Activated T-cell treated with anti-CD3 and anti-CD28 coated beads, Interleukin-2, amount 50 U/mL, for 72 hours (primary cell): ENCODE data around the gene KRT76. TPM values are rescaled to one million over a fixed set of nuclear protein-coding genes. Genes with fewer than 3 reads are reported as not detected.
A peak's percentile ranks its signal among the peaks of the same experiment; 100 is the strongest.
"Not testable (repeated sequence)": the region's sequence is repeated elsewhere in the genome, so short reads cannot be mapped to it uniquely, and the experiment has no call there.

Experiments used
- ATAC-seq, 2 donors: fragments of 150-1000 bp; cut with Tn5 transposase; replicated peaks in 1 of 2; 2 replicates each; pipeline ENCODE4 v1.10.0; 2021; ENCODE audit warnings: moderate library complexity in 2 of 2, mild to moderate bottlenecking in 1 of 2
- DNase-seq, 2 donors: peaks; one replicate each; pipeline ENCODE4 v3.0.0; 2021 to 2022; ENCODE audit warnings: mixed read lengths in 1 of 2
- H3K27ac Mint-ChIP-seq: one replicate; pipeline ENCODE4 v1.8.0; 2022; ENCODE audit warnings: mild to moderate bottlenecking, moderate library complexity, mixed read lengths
- H3K27me3 Mint-ChIP-seq: one replicate; pipeline ENCODE4 v1.8.0; 2022; ENCODE audit warnings: low read depth, mixed read lengths
- H3K36me3 Mint-ChIP-seq, 2 donors: one replicate each; pipeline ENCODE4 v1.8.0; 2022; ENCODE audit warnings: mixed read lengths in 2 of 2, mild to moderate bottlenecking in 1 of 2; ENCODE audit not compliant: insufficient read depth in 2 of 2
- H3K4me1 Mint-ChIP-seq: one replicate; pipeline ENCODE4 v1.8.0; 2022; ENCODE audit warnings: low read depth, mixed read lengths
- H3K4me3 Mint-ChIP-seq, 2 donors: one replicate each; pipeline ENCODE4 v1.8.0; 2022; ENCODE audit warnings: mild to moderate bottlenecking in 2 of 2, mixed read lengths in 2 of 2, moderate library complexity in 2 of 2
- H3K9me3 Mint-ChIP-seq, 2 donors: one replicate each; pipeline ENCODE4 v1.8.0; 2022; ENCODE audit warnings: mixed read lengths in 2 of 2
- total RNA-seq, 2 donors: library from RNA; stranded (reverse); gene quantifications; one replicate each; pipeline ENCODE4 v1.2.3, GENCODE V29; 2022

Gene KRT76
- total RNA-seq, 2 donors from 2014 or later, result not detected

DNA sequence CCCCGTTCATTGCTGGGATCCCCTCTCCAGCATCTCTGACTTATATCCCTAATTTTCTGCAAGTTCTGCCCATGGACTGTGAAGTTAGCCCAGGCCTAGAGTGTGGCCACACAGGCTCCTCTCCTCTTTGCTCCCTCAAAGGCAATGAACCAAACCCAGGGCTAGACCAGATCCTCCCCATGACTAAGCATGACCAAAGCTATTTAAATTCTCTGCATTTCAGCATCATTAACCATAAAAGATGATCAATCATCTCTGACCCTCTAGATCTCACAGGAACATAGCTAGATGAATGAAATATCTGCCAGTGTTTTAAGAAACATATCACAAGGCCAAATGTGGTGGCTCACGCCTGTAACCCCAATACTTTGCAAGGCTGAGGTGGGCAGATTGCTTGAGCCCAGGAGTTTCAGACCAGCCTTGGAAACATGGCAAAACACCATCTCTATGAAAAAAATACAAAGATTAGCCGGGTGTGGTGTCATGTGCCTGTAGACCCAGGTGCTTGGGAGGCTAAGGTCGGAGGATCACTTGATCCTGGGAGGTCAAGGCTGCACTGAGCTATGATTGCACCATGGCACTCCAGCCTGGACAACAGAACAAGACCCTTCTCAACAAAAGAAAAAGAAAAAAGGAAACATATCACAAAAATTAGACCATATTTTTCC, 21.0 kb upstream of the KRT76 start:
- no peak overlapping the region for H3K4me3 Mint-ChIP-seq
- no peaks in the 10 kb centered on the region for H3K9me3 Mint-ChIP-seq
- DNase-seq, result no peak
- no peaks in the 10 kb centered on the region for H3K36me3 Mint-ChIP-seq
- H3K27me3 Mint-ChIP-seq, result no peaks in the 10 kb centered on the region
- no peak overlapping the region for H3K27ac Mint-ChIP-seq
- peaks cover 18% of the 10 kb centered on the region for H3K4me1 Mint-ChIP-seq
- no peak for ATAC-seq

DNA sequence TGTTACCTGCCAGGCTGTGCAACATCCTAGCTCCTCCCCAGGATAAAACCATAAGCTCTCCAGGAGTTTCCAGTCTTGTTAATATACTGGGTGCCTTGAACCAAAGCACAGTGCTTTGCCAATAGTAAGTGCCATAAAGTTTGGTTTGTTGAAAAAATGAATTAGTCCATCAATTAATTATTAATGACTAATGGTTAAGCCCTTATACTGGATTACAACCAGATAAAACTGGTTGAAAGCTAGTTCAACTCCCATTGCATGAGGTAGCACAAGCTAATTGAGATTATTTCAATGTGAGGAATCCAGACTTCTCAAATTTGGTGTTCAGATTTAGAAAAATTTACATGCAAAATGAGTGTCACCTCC, 20.4 kb upstream of the KRT76 start:
- Mint-ChIP-seq H3K4me1 (peaks cover 24% of the 10 kb centered on the region), H3K4me3 (no peak overlapping the region), H3K9me3 (no peaks in the 10 kb centered on the region), H3K27me3 (no peaks in the 10 kb centered on the region), H3K27ac (no peak overlapping the region), H3K36me3 (no peaks in the 10 kb centered on the region)
- ATAC-seq (no peak), DNase-seq (no peak)

DNA sequence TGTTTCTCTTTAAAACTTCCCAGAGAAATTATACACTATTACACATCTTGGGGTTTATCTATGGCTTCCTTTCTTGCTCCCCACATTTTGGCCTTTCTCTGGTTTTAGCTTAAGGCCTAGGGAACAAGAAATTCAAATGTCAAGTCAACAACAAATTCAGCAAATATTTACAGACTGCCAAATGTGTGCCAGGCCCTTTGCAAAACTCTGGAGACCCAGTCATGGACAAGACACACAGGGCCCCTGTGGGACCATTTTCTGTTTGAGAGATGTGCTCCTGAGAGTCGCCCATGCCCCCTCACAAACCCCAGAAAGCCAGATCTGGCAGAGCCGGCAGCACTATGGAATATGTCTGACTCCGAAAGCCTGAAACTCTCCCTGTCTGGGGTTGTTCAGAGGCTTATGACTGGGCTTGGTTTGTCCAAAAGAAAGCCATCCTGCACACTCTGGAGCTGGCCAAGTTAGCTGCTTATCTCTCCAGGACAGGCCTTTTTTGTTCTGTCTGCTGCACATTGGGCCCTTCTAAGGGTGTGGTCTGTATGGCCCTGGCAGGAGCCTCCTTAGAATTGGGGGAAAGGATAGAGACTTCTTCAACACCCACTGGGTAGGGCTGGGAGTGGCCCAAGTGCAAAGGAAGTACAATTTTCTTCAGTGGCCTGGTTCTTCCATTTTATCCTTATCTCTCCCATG, 19.8 kb upstream of the KRT76 start:
- H3K36me3 Mint-ChIP-seq, result no peaks in the 10 kb centered on the region
- no peaks in the 10 kb centered on the region for H3K9me3 Mint-ChIP-seq
- DNase-seq (no peak), ATAC-seq (no peak)
- H3K4me3 Mint-ChIP-seq, result no peak overlapping the region
- H3K4me1 Mint-ChIP-seq, result peaks cover 29% of the 10 kb centered on the region
- H3K27me3 Mint-ChIP-seq, result peaks cover under 1% of the 10 kb centered on the region
- no peak overlapping the region for H3K27ac Mint-ChIP-seq

DNA sequence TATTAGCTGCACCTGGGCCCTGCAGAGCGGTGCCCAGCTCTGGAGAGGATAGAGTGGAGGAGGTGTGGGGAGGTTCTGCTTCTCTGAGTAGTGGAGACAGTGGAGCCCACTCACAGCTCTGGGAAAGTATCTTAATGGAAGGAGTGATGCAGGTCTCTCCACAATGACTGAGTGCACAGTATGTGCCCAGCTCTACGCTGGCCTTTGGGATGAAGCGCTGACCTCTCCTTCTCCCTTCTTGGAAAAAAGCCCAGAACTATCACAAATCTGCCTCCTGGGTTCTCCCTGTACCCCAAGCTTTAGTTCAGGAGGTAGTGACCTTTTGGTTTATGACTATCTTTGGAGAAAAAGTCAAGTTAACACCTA, 19.3 kb upstream of the KRT76 start:
- Mint-ChIP-seq H3K27me3 (peaks cover 6% of the 10 kb centered on the region), H3K4me3 (no peak overlapping the region), H3K4me1 (peaks cover 35% of the 10 kb centered on the region), H3K27ac (no peak overlapping the region), H3K9me3 (no peaks in the 10 kb centered on the region), H3K36me3 (no peaks in the 10 kb centered on the region)
- DNase-seq (no peak), ATAC-seq (no peak)

DNA sequence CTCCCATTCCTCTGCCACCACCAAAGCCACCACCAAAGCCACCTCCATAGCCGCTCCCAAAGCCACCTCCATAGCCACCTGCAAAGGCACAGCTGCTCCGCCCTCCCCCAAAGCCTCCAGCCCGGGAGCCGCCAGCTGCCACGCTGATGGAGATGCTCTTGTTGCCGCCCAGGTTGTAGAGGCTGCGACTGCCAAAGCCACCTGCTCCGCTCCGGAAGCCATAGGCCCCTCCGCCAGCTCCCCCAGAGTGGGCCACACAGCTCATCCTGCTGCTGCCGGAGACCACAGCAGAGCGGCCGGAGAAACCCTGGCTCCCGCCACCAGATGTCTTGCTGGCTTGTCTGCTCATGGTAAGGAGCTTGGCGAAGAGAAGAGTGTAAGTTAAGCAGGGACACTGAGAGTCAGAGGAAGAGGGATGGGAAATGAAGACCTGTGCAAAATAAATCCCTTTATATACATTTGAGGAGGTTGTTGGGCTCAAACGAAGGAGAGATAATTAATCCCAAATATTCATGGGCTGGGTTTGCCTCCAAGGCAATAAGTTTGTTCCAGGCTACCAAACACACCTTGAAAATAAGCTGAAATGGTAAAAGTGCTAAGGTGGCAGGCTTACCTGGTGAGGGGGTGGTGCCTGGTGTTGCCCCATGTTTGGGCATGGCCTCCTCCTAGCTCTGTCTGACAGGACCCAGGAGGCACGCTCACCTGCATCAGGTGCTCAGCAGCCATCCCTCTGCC, 18.7 kb upstream of the KRT76 start, which contains the start of gene KRT3:
Gene KRT3 (minus strand): TSS at position 424 of the 735 bp plus-strand sequence. CDS start 75 bp downstream, at position 349.
- peaks cover 8% of the 10 kb centered on the region for H3K27me3 Mint-ChIP-seq
- no peak for DNase-seq
- no peaks in the 10 kb centered on the region for H3K9me3 Mint-ChIP-seq
- ATAC-seq, result no peak
- peaks cover 36% of the 10 kb centered on the region for H3K4me1 Mint-ChIP-seq
- H3K4me3 Mint-ChIP-seq, result no peak within 1 kb of the TSS
- H3K36me3 Mint-ChIP-seq, result no peaks in the 10 kb centered on the region
- H3K27ac Mint-ChIP-seq, result no peak within 1 kb of the TSS

DNA sequence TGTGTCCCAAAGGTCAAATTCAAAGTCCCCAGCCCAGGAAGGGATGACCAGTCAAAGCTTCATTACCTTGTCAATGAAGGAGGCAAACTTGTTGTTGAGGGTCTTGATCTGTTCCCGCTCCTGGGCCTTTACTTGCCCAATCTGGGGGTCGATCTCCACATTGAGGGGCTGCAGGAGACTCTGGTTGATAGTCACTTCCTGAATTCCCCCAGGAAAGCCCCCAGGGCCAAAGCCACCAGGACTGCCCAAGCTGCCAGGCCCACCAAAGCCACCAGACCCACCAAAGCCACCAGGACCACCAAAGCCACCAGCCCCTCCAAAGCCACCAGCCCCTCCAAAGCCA, 18.2 kb upstream of the KRT76 start:
- H3K36me3 Mint-ChIP-seq, ATAC-seq, DNase-seq, H3K9me3 Mint-ChIP-seq, H3K4me3 Mint-ChIP-seq, H3K27ac Mint-ChIP-seq: not testable (repeated sequence)
- peaks cover 41% of the 10 kb centered on the region for H3K4me1 Mint-ChIP-seq
- H3K27me3 Mint-ChIP-seq, result peaks cover 14% of the 10 kb centered on the region

DNA sequence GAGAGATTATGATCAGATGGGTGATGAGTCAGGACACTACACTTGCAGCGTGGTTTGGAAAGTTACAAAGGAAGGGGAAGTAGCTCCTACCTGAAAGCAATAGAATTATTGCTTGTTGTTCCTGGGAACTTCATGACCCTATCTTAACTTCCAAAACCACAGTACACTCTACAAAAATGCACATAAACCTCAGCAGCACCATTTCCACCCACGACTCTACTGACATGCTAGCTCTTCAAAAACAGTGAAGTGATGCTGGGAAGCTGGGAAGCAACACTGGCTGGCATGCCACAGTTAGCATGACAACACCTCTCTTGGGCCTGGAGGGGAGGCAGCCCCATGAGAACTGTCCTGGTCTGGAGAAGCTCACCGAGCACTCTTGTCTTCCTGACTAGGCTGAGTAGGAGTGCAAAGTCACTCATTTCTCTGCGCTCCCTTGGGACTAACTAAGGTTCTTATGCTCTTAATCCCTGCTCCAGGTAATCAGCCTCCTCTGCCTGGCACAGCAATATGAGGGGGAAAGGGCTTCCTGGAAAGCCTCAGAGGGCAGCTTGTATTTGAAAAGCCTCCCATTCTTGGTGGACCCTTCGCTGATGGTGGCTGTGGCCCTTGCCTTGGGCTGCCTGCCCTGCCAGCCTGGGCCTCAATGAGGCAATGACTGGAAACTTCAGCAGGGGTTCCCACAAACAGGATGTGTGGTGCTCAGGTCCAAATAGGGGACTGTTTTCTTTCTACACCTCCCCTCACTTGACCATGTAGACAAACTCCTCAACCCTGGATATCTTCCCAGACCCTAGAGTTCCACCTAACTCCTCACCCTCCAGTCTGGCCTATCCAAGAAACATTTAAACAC, 17.6 kb upstream of the KRT76 start:
- peak in 1 of 2 donors; percentile 39 for ATAC-seq
- DNase-seq, result no peak
- no peaks in the 10 kb centered on the region for H3K9me3 Mint-ChIP-seq
- H3K4me3 Mint-ChIP-seq, result no peak overlapping the region
- H3K27ac Mint-ChIP-seq, result no peak overlapping the region
- H3K4me1 Mint-ChIP-seq, result peaks cover 42% of the 10 kb centered on the region
- H3K36me3 Mint-ChIP-seq, result no peaks in the 10 kb centered on the region
- H3K27me3 Mint-ChIP-seq, result peaks cover 16% of the 10 kb centered on the region

DNA sequence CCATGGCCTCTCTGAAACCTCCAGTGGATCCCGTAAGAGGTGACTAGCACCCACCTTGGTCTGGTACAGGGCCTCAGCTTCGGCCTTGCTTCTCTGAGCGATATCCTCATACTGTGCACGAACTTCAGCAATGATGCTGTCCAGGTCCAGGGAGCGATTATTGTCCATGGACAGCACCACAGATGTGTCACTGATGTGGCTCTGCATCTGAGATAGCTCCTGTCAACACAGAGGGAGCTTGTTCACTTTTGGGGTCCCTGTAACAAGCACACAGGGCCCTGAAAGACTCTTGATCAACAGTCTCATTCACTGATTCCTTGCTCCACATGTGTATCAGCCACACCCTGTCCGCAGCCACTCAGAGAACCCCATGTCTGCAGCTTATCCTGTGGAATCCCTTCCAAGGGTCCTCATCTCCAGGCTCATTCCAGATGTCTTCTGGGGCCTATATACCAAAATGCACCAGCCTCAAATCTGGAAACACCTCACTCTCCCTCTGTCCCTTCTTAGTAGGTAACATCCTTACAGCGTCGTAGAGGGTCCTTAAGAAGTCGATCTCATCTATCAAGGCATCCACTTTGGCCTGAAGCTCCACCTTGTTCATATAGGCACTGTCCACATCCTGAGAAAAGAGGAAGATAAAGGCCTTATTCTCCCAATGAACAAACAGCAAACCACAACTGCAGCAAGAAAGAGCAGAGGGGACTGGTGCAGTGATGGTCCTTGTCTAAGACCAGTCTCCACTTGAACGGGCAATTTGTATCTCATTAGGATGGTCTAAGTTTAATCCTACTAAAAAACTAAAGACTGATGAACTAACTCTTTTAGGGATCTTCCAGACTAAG, 15.3 kb upstream of the KRT76 start:
- H3K27ac Mint-ChIP-seq, result no peak overlapping the region
- DNase-seq, result no peak
- H3K9me3 Mint-ChIP-seq, result no peaks in the 10 kb centered on the region
- peaks cover 42% of the 10 kb centered on the region for H3K4me1 Mint-ChIP-seq
- peaks cover 30% of the 10 kb centered on the region for H3K27me3 Mint-ChIP-seq
- H3K4me3 Mint-ChIP-seq, result no peak overlapping the region
- no peaks in the 10 kb centered on the region for H3K36me3 Mint-ChIP-seq
- ATAC-seq, result no peak

DNA sequence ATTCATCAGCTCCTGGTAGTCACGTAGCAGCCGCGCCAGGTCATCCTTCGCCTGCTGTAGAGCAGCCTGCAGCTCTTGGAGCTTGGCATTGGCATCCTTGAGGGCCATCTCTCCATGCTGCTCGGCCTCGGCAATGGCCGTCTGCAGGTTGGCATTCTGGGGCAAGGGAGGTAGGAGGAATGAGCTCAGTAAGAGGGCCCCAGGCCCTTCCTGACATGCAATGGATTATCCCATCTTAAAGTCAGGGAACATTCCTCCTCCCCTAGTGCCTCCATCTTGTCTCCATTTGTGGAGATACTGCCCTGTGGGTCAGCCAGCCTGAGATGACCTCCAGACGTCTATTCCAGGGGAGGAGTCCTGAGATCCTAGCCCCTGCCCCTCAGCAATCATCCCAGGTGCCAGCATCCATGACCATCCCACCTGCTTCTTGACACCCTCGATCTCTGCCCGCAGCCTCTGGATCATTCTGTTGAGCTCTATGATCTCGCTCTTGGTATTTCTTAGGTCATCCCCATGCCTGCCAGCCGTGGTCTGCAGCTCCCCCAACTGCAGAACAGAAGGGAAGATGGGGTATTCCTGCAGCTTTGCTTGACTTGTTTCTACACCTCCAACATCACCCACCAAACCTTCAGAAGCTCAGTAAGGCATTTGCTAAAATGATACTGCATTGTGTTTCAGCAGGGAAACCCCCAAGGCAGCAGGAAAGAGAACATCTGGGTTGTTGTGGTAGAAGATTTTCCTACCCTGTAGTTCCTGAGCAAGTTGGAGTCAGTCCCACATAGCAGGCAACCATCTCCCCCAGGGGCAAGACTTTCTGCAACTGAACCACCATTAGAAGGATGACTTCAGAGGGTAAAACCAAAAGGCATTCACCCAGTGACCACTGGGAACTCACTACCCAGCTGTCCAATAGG, 14.4 kb upstream of the KRT76 start:
- DNase-seq, result no peak

DNA sequence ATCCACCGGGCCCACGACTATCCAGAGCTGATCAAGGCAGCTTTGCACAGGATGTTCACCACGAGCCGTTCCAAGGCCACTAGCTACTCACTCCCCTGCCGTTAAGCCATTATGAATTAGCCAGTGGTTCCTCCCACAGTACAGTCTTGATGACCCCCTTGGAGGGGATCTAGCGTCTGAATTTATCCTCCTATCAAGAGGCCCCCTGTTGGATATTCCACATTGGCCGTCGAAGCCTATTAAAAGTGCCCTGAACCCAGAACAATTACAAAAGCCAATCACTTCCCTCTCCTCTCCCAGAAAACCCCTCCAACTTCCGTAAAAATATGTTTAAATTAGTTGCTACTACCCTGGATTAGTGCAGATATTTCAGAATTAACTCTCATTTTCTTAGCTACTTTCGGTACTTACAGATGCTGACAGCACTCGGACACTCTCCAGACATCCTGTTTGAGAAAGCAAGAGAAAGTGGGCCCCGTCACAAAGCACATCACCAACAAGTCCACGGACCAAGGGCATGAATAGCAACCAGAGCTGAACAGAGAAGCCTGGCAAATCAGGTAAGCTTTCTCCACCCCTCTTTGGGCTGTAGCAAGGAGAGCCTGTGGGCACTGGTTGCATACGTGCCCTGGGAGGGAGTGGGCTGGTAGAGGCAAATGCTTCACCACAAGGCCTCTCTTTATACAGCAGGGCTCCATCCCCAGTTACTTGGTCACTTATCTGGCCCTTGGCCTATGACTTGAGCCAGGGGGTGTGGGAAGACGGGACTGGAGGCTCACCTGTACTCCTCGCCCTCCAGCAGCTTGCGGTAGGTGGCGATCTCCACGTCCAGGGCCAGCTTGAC, 13.5 kb upstream of the KRT76 start:
- peaks cover 42% of the 10 kb centered on the region for H3K4me1 Mint-ChIP-seq

More for the DNA sequence above, 14.4 kb upstream of the KRT76 start:
- ATAC-seq, result no peak
- Mint-ChIP-seq H3K27ac (no peak overlapping the region), H3K4me1 (peaks cover 42% of the 10 kb centered on the region), H3K27me3 (peaks cover 30% of the 10 kb centered on the region), H3K36me3 (no peaks in the 10 kb centered on the region), H3K4me3 (no peak overlapping the region), H3K9me3 (no peaks in the 10 kb centered on the region)

More for the DNA sequence above, 13.5 kb upstream of the KRT76 start:
- no peaks in the 10 kb centered on the region for H3K9me3 Mint-ChIP-seq
- DNase-seq (no peak), ATAC-seq (no peak)
- no peaks in the 10 kb centered on the region for H3K36me3 Mint-ChIP-seq
- no peak overlapping the region for H3K4me3 Mint-ChIP-seq
- H3K27me3 Mint-ChIP-seq, result peaks cover 30% of the 10 kb centered on the region
- no peak overlapping the region for H3K27ac Mint-ChIP-seq
